Activated T-cell treated with anti-CD3 and anti-CD28 coated beads, Interleukin-2, amount 50 U/mL, for 24 hours (primary cell): ENCODE data around the gene RHOT2.

Experiments used
- DNase-seq: peaks from one replicate; pipeline ENCODE4 v3.0.0-alpha.2; 2020
- H3K27ac Mint-ChIP-seq: 2 replicates; pipeline ENCODE4 v1.8.0; 2020; ENCODE audit warnings: mild to moderate bottlenecking, mixed read lengths
- H3K27me3 Mint-ChIP-seq: 2 replicates; pipeline ENCODE4 v1.8.0; 2020; ENCODE audit warnings: mixed read lengths
- H3K36me3 Mint-ChIP-seq: 2 replicates; pipeline ENCODE4 v1.8.0; 2020; ENCODE audit warnings: low read depth, mixed read lengths
- H3K4me1 Mint-ChIP-seq: 2 replicates; pipeline ENCODE4 v1.8.0; 2020; ENCODE audit warnings: low read depth, mixed read lengths
- H3K4me3 Mint-ChIP-seq: 2 replicates; pipeline ENCODE4 v1.8.0; 2020; ENCODE audit warnings: mild to moderate bottlenecking, moderate library complexity, mixed read lengths
- H3K9me3 Mint-ChIP-seq: 2 replicates; pipeline ENCODE4 v1.8.0; 2020; ENCODE audit warnings: mixed read lengths

RHOT2 gene

DNA sequence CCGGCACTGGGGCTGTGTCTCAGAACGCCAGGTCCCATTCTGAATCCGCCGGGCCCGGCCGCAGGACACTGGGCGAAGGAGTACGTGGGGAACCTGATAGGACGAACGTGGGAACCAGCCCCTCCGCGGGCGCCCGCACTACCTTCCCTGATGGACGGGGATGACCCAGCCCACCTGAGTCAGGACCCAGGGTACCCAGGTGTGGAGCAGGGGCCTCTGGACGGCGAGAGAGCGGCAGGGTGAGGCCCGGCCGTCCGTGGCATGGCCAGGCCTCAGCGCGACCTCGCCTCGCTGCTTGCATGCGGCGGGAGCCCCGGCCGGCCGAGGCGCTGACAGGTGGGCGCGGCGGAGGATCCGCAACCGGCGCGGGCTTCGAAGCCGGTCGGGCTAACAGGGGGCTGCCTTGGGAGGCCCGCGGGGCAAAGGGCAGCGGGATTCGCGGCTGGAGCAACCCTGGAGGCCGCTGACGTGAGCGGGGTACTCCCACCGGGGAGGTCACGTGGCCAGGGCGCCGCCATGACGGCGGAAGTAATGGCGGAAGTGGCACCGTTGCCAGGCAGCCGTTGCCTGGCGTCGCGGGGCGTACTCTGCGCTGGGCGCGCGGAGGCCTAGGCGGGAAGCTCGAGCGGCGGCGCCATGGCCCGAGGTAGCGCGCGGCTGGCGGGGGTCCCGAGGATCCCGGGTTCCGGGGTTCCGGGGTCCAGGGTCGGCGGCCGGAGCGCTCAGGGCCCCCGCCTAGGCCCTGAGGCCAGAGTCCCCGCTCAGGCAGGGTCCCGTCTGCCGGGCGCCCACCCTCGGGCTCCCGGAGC lies 18.9 kb upstream of the RHOT2 start, which contains the start of gene WDR90:
Gene WDR90 (plus strand): TSS at position 585 of the 809 bp plus-strand sequence. CDS start 52 bp downstream, at position 637.
- Mint-ChIP-seq H3K27ac (peak within 1 kb of the TSS; percentile 89), H3K36me3 (peaks cover 61% of the 10 kb centered on the region), H3K27me3 (no peaks in the 10 kb centered on the region), H3K9me3 (no peaks in the 10 kb centered on the region), H3K4me1 (peaks cover 27% of the 10 kb centered on the region), H3K4me3 (peak within 1 kb of the TSS; percentile 87)
- DNase-seq, result peak; percentile 95

DNA sequence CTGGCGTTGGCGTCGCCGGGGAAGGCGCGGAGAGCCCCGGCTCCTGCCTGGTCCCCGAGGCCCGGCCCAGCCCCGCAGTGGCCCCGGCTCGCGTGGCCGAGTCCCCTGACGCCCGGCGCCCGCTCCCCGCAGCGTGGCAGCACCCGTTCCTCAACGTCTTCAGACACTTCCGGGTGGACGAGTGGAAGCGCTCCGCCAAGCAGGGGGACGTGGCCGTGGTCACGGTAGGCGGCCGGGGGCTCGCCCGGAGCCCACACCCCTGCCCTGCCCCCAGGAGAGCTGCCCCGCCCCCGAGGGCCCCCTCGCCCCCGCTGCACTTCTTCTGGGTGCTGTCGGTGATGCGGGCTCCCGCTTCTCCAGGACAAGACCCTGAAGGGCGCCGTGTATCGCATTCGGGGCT lies 18.3 kb upstream of the RHOT2 start:
- peaks cover 20% of the 10 kb centered on the region for H3K4me1 Mint-ChIP-seq
- peak overlapping the region; percentile 76 for H3K27ac Mint-ChIP-seq
- no peaks in the 10 kb centered on the region for H3K27me3 Mint-ChIP-seq
- H3K9me3 Mint-ChIP-seq, result no peaks in the 10 kb centered on the region
- H3K36me3 Mint-ChIP-seq, result peaks cover 57% of the 10 kb centered on the region
- peak; percentile 61 for DNase-seq
- H3K4me3 Mint-ChIP-seq, result peak overlapping the region; percentile 80

DNA sequence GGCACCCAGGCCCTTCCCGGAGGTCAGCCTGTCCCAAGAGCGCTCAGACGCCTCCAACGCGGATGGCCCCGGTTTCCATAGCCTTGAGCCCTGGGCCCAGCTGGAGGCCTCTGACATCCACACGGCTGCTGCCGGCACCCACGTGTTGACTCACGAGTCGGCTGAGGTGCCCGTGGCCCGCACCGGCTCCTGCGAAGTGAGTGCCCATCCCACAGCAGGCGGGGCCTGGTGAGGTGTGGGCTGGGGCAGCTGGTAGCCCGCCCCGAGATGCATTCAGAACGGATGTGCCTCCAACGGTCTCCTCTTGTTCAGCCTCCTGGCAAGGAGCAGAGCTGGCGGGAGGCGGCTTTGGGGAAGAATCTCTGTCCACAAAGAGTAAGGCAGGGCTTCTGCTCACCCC lies 16.1 kb upstream of the RHOT2 start:
- H3K36me3 Mint-ChIP-seq, result peaks cover 49% of the 10 kb centered on the region
- no peak for DNase-seq
- no peak overlapping the region for H3K27ac Mint-ChIP-seq
- no peaks in the 10 kb centered on the region for H3K9me3 Mint-ChIP-seq
- H3K4me1 Mint-ChIP-seq, result peaks cover 17% of the 10 kb centered on the region
- no peaks in the 10 kb centered on the region for H3K27me3 Mint-ChIP-seq
- H3K4me3 Mint-ChIP-seq, result no peak overlapping the region

DNA sequence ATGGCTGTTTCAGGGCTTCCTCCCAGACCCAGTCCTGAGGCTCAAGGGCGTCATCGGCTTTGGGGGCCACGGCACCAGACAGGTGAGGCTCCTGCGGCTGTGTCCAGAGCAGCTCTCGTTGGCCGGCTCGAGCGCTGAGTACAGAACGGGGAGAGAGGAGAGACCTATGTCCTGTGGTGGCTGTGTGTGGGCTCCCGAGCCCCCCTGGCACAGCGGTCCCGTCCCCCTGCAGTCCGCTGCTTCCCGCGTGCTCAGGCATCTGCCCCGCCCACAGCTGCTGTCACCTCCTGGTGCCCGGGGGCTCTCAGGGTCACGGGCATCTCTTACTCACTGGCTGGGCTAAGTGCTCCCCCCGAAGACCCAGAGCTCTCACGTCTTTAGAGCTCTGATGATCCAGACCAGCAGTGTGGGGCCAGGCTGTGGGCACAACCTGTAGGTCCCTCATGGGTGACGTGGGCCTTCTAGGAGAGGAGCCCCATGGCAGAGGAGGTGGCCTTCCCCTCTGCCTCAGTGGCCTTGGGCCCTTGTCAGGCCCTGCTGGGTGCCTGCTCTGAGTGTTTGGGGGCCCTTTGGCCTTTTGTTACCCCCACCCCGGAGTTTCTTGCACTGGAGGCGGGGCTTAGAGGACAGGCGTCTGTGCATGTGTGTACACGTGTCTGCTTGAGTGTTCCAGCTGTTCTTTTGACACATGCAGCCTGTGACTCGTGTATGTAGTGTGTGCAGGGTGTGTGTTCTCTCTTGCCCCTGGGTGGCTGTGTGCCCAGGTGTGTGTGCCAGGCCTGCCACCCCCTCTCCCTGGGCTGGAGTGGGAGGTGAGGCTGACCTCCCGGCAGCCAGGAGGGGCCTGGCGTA lies 15.3 kb upstream of the RHOT2 start:
- no peaks in the 10 kb centered on the region for H3K9me3 Mint-ChIP-seq
- peaks cover 43% of the 10 kb centered on the region for H3K36me3 Mint-ChIP-seq
- no peak overlapping the region for H3K4me3 Mint-ChIP-seq
- no peak overlapping the region for H3K27ac Mint-ChIP-seq
- peaks cover 15% of the 10 kb centered on the region for H3K4me1 Mint-ChIP-seq
- H3K27me3 Mint-ChIP-seq, result no peaks in the 10 kb centered on the region
- DNase-seq, result no peak

DNA sequence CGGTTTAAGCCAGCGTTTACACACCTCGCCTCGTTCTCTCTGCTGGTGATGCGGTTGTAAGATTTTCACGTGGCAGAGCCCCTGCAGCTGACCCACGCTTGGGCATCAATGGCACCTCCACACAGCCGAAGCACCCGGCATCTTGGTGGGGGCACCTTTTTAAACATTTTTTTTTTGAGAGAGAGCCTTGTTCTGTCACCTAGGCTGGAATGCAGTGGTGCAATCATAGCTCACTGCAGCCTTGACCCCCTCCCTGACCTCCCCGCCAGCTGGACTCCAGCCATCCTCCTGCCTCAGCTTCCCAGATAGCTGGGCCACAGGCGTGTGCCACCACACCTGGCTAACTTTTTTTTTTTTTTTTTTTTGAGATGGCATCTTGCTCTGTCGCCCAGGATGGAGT lies 13.9 kb upstream of the RHOT2 start:
- Mint-ChIP-seq H3K36me3 (peaks cover 36% of the 10 kb centered on the region), H3K9me3 (no peaks in the 10 kb centered on the region), H3K4me1 (peaks cover 9% of the 10 kb centered on the region), H3K4me3 (no peak overlapping the region), H3K27me3 (no peaks in the 10 kb centered on the region), H3K27ac (no peak overlapping the region)
- DNase-seq, result no peak

DNA sequence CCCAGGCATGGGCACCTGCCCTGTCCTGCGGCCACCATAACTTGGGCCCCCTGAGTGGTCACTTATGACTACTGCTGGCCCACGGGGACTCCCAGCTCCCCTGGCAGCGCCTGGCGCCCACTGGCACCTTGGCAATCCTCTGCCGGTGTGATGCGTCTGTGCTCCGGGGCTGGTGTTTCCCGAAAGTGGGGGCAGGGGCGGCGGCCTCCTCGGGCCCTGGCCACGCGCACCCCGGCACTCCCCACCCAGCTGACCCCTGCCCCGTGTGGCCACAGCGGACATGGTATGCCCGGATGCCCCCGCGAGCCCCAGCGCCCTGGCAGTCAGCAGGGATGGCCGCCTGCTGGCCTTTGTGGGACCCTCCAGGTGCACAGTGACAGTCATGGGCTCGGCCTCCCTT lies 10.4 kb upstream of the RHOT2 start:
- DNase-seq, result no peak
- H3K9me3 Mint-ChIP-seq, result no peaks in the 10 kb centered on the region
- H3K36me3 Mint-ChIP-seq, result peaks cover 36% of the 10 kb centered on the region
- H3K4me1 Mint-ChIP-seq, result peaks cover 5% of the 10 kb centered on the region
- H3K27me3 Mint-ChIP-seq, result no peaks in the 10 kb centered on the region
- H3K27ac Mint-ChIP-seq, result no peak overlapping the region
- no peak overlapping the region for H3K4me3 Mint-ChIP-seq

DNA sequence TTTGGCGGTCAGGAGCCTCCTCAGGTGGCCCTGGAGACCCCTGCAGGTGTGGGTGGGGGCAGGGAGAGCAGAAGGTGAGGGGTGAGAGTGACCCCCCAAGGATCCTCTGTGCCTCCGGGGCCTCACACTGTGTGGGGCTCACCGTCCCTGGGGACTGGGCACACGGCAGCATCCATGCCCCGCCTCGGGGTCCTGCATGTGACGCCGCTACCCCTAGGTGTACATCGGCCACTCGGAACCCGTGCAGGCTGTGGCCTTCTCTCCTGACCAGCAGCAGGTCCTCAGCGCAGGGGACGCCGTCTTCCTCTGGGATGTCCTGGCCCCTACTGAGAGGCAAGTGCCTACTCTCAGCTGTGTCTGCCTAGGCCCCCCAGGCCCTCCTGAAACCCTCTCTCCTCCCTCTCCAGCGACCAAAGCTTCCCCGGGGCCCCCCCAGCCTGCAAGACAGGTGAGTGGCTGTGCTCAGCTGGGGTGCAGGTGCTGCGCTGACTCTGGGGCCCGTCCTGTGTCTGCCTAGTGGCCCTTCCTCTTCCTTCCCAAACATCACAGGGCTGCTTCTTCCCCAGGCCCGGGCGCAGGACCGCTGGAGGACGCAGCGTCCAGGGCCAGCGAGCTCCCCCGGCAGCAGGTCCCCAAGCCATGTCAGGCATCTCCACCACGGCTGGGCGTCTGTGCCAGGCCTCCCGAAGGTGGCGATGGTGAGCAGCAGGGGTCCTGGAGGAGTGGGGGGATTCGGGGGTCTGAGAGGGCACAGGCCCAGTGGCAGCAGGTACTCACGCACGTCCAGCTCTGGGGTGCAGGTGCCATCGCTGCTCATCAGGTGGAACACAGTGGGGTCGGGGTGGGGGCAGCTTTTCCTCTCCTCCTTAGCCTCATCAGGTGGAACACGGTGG lies 9.0 kb upstream of the RHOT2 start:
- no peak overlapping the region for H3K4me3 Mint-ChIP-seq
- no peaks in the 10 kb centered on the region for H3K9me3 Mint-ChIP-seq
- H3K27me3 Mint-ChIP-seq, result no peaks in the 10 kb centered on the region
- H3K36me3 Mint-ChIP-seq, result peaks cover 38% of the 10 kb centered on the region
- no peak overlapping the region for H3K27ac Mint-ChIP-seq
- DNase-seq, result no peak
- peaks cover 5% of the 10 kb centered on the region for H3K4me1 Mint-ChIP-seq

DNA sequence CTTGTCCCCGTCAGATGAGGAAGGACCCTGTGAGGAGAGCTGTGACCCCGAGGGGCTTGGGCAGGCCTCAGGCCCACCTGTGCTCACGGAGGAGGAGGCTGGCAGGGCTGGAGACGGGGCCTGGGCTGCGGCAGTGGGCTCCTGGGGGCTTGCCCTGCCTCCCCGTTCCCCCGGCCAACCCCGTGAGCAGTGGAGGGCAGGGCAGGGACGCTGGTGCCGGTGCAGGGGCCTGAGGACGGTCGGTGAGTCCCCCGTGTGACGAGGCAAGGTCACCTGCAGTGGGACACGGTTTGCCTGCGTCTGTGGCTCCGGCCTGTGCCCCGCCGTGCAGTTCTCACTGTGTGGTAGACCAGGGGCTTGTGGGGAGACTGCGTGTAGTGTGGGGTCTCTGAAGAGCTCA lies 8.3 kb upstream of the RHOT2 start:
- Mint-ChIP-seq H3K9me3 (no peaks in the 10 kb centered on the region), H3K4me1 (peaks cover 5% of the 10 kb centered on the region), H3K4me3 (no peak overlapping the region), H3K36me3 (peaks cover 38% of the 10 kb centered on the region), H3K27ac (no peak overlapping the region), H3K27me3 (no peaks in the 10 kb centered on the region)
- no peak for DNase-seq

DNA sequence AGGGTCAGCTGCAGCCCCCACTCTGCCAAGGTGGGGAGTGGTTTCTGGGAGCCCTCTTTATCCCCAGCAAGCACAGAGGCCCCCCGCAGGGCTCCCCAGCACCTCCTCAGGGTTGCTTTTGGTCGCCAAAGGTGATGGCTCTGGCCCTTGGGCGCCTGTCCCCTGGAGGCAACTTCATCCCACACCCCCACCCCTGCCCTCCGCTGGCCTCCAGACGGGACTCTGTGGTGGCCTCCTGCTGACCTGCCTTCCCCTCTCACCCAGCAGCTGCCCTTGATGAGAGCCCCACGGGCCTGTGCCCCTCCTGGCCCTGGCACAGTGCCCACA lies 7.8 kb upstream of the RHOT2 start:
- DNase-seq, result no peak
- Mint-ChIP-seq H3K4me1 (peaks cover 5% of the 10 kb centered on the region), H3K9me3 (no peaks in the 10 kb centered on the region), H3K36me3 (peaks cover 38% of the 10 kb centered on the region), H3K27me3 (no peaks in the 10 kb centered on the region), H3K27ac (no peak overlapping the region), H3K4me3 (no peak overlapping the region)

DNA sequence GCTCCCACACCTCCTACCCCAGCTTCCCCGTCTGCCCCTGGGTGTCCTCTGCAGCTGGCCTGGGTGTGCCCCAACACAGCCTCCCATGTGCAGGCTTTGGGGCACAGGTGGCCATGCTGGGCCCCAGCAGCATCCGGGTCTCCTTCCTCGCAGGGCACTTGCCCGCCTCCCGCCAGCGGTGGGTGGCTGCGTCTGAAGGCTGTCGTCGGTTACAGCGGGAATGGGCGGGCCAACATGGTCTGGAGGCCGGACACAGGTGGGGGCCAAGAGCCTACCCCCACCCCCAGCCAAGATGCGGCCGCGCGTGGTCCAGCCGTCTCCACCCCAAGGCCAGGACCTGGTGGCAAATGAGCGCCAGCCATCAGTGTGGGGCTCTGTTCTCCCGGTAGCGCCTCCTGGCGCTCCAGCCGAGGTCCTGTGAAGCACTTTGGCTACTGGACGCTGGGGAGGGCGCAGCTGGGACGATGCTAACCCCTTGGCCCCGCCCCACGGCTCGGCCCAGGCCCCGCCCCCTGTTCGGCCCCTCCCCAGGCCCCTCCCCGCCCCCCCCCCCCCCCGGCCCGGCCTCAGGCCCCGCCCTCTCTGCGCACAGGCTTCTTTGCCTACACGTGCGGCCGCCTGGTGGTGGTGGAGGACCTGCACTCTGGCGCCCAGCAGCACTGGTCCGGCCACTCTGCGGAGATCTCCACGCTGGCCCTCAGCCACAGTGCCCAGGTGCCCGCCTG lies 7.3 kb upstream of the RHOT2 start:
- Mint-ChIP-seq H3K9me3 (no peaks in the 10 kb centered on the region), H3K4me1 (peaks cover 5% of the 10 kb centered on the region), H3K4me3 (peak overlapping the region; percentile 10), H3K36me3 (peaks cover 36% of the 10 kb centered on the region), H3K27ac (peak overlapping the region; percentile 71), H3K27me3 (no peaks in the 10 kb centered on the region)
- DNase-seq, result peak; percentile 75

DNA sequence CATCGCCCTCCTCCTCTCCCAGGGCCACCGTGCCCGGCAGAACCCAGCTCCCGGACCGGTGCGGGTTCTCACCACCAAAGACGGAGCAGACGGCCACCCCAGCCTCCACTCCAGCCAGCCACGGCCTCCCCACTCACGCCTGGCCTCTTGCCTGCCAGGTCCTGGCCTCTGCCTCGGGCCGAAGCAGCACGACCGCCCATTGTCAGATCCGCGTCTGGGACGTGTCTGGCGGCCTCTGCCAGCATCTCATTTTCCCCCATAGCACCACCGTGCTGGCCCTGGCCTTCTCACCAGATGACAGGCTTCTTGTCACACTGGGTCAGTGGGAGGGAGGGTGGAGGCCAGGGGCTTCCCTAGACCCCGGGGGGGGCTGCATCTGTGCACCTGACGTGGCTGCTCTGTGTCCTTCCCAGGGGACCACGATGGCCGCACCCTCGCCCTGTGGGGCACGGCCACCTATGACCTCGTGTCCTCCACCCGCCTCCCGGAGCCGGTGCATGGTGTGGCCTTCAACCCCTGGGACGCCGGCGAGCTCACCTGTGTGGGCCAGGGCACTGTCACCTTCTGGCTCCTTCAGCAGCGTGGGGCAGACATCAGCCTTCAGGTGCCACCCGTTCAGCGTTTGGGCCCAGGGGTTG lies 6.6 kb upstream of the RHOT2 start:
- no peak for DNase-seq
- H3K4me3 Mint-ChIP-seq, result peak overlapping the region; percentile 10

DNA sequence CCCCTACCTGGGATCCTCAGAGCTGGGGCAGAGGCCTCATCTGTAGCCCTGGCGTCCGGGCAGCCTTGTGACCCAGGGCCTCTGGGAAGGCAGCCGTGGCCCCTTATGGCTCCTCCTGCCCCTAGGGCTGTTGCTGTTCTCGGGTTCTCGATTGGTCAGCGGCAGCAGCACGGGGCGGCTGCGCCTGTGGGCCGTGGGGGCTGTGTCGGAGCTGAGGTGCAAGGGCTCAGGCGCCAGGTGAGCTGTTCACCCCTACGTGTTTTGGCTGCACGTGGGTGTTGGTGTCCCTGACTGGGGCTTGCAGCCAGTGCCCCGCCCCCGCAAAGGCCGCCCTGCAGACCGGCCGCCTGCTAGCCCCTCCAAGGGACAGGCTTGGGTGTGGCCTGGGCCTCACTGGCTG lies 5.8 kb upstream of the RHOT2 start:
- H3K9me3 Mint-ChIP-seq, result no peaks in the 10 kb centered on the region
- peaks cover 8% of the 10 kb centered on the region for H3K4me1 Mint-ChIP-seq
- no peak overlapping the region for H3K4me3 Mint-ChIP-seq
- H3K27me3 Mint-ChIP-seq, result no peaks in the 10 kb centered on the region
- DNase-seq, result no peak
- no peak overlapping the region for H3K27ac Mint-ChIP-seq
- peaks cover 40% of the 10 kb centered on the region for H3K36me3 Mint-ChIP-seq

More for the DNA sequence above, 6.6 kb upstream of the RHOT2 start:
- Mint-ChIP-seq H3K36me3 (peaks cover 39% of the 10 kb centered on the region), H3K9me3 (no peaks in the 10 kb centered on the region), H3K27ac (peak overlapping the region; percentile 71), H3K4me1 (peaks cover 5% of the 10 kb centered on the region), H3K27me3 (no peaks in the 10 kb centered on the region)

DNA sequence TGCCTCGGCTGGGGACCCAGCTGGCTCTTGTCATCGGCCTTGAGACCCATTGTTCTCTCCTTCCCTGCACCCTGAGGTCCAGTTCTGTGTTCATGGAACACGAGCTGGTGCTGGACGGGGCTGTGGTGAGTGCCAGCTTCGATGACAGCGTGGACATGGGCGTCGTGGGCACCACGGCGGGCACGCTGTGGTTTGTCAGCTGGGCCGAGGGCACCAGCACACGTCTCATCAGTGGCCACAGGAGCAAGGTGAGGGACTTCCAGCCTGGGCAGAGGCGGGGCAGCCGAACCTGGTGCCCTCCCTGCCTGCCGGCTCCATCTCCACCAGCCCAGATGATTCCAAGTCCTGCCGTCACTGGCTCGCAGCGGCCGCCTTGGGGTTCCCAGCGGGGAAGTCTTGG lies 5.3 kb upstream of the RHOT2 start:
- Mint-ChIP-seq H3K36me3 (peaks cover 44% of the 10 kb centered on the region), H3K27me3 (no peaks in the 10 kb centered on the region), H3K9me3 (no peaks in the 10 kb centered on the region), H3K4me3 (no peak overlapping the region), H3K27ac (no peak overlapping the region), H3K4me1 (peaks cover 13% of the 10 kb centered on the region)
- no peak for DNase-seq
